CD4-positive, alpha-beta T cell treated with Interleukin-12 subunit alpha and Interleukin-12 subunit beta, for 1 hour (primary cell): ENCODE results near the gene PTMS.
"Not testable (repeated sequence)": the region's sequence is repeated elsewhere in the genome, so short reads cannot be mapped to it uniquely, and the experiment has no call there.

Source experiments
- DNase-seq: peaks from one replicate; pipeline ENCODE4 v3.0.0-alpha.2; 2020

PTMS gene

GRCh38 chr12:6765634-6766581 is at the start of gene PTMS:
Gene PTMS, plus strand, starts transcription at chr12:6766363. Its CDS starts 343 bp downstream, at chr12:6766706.
- no peak for DNase-seq

GRCh38 chr12:6716874-6717437 is 49.2 kb upstream of the PTMS start:
- DNase-seq = no peak

- DNase-seq = no peak
Observed at GRCh38 chr12:6722863-6723262, 43.3 kb upstream of the PTMS start.

GRCh38 chr12:6723607-6724408 is 42.4 kb upstream of the PTMS start, which contains the start of gene COPS7A:
Gene COPS7A, plus strand, starts transcription at chr12:6724046. Its CDS starts 611 bp downstream, at chr12:6724657.
- peak; percentile 98 for DNase-seq

- no peak for DNase-seq
Observed at GRCh38 chr12:6724409-6724797, 41.8 kb upstream of the PTMS start.

GRCh38 chr12:6725350-6725749 is 40.8 kb upstream of the PTMS start:
- no peak for DNase-seq

- DNase-seq = no peak
Observed at GRCh38 chr12:6729186-6729585, 37.0 kb upstream of the PTMS start.

- no peak for DNase-seq
Observed at GRCh38 chr12:6730169-6730568, 36.0 kb upstream of the PTMS start.

- no peak for DNase-seq
Observed at GRCh38 chr12:6734506-6735387, 31.4 kb upstream of the PTMS start.

- peak; percentile 53 for DNase-seq
Observed at GRCh38 chr12:6735448-6736191, 30.5 kb upstream of the PTMS start.

GRCh38 chr12:6736754-6737153 is 29.4 kb upstream of the PTMS start:
- DNase-seq = no peak

- not testable (repeated sequence) for DNase-seq
Observed at GRCh38 chr12:6742080-6742479, 24.1 kb upstream of the PTMS start.

- no peak for DNase-seq
Observed at GRCh38 chr12:6742834-6743233, 23.3 kb upstream of the PTMS start.

GRCh38 chr12:6743300-6743699 is 22.9 kb upstream of the PTMS start:
- DNase-seq = not testable (repeated sequence)

- no peak for DNase-seq
Observed at GRCh38 chr12:6745741-6746525, 20.2 kb upstream of the PTMS start.

GRCh38 chr12:6747216-6747615 is 18.9 kb upstream of the PTMS start:
- no peak for DNase-seq

- DNase-seq = no peak
Observed at GRCh38 chr12:6748761-6749160, 17.4 kb upstream of the PTMS start.

- DNase-seq = no peak
Observed at GRCh38 chr12:6750506-6750905, 15.7 kb upstream of the PTMS start.

- DNase-seq = no peak
Observed at GRCh38 chr12:6751767-6752166, 14.4 kb upstream of the PTMS start.

GRCh38 chr12:6752167-6752920 is 13.8 kb upstream of the PTMS start:
- peak; percentile 45 for DNase-seq
